GM12801 (cell line): ENCODE results near the gene CASKIN1.

Source experiments
- TF ChIP-seq, protein P1 (sequence below): IDR thresholded peaks from one replicate; pipeline ENCODE4 v1.5.1; 2011; ENCODE audit warnings: control low read depth; ENCODE audit not compliant: insufficient read length; ENCODE audit errors: extremely low read depth

CASKIN1 gene

DNA sequence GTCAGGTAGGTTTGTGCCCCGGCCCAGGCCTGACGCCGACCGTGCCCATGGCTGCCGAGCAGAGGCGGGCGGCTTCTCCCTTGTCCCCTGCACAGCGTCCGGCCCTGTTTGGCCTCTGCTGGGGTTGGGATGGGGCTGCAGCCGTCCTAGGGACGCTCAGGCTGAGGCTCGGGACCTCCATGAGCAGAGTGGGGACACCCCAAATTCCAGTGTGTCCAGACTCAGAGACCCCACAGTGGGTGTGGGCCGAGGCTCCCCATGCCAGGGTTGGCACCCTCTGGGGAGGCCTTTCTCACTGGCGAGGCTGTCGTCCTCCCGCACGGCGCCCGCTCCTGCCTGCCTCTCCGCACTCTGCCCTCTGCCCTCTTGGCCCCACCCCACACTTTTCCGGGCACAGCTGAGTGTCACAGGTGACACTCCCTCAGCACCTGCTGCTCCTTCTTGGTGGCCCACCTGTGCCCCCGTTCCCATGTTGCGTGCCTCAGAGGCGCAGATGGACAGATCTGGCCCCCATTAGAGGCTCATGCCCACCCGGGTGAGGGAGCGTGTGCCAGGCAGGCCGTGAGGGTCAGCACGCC is 24.7 kb downstream of the CASKIN1 start:
- TF ChIP-seq, protein P1, sequence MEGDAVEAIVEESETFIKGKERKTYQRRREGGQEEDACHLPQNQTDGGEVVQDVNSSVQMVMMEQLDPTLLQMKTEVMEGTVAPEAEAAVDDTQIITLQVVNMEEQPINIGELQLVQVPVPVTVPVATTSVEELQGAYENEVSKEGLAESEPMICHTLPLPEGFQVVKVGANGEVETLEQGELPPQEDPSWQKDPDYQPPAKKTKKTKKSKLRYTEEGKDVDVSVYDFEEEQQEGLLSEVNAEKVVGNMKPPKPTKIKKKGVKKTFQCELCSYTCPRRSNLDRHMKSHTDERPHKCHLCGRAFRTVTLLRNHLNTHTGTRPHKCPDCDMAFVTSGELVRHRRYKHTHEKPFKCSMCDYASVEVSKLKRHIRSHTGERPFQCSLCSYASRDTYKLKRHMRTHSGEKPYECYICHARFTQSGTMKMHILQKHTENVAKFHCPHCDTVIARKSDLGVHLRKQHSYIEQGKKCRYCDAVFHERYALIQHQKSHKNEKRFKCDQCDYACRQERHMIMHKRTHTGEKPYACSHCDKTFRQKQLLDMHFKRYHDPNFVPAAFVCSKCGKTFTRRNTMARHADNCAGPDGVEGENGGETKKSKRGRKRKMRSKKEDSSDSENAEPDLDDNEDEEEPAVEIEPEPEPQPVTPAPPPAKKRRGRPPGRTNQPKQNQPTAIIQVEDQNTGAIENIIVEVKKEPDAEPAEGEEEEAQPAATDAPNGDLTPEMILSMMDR = no peak

GRCh38 chr16:2170587-2171435 is 25.6 kb downstream of the CASKIN1 start:
- TF ChIP-seq, protein P1 = no peak

DNA sequence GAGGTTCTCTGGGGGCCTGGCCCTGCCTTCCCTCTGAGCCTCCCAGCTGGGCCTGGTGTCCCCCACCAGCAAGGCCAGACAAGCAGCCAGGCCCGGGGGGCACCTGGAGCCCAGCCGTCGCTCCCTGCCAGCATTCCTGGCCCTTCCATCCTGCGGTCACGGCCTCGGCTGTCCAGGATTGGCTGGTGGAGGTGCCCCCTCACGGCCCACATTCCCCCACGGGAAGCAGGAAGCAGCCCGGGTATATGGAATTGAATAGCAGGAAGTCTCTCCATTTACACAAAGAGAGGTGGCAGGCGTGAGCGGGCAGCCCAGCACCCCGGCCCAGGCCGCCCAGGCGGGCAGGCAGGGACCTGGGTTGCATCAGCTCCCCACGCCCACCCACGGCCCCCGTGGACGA is 26.3 kb downstream of the CASKIN1 start:
- TF ChIP-seq, protein P1 = no peak

- TF ChIP-seq, protein P1 = no peak
Observed at GRCh38 chr16:2167068-2167638, 29.3 kb downstream of the CASKIN1 start.

DNA sequence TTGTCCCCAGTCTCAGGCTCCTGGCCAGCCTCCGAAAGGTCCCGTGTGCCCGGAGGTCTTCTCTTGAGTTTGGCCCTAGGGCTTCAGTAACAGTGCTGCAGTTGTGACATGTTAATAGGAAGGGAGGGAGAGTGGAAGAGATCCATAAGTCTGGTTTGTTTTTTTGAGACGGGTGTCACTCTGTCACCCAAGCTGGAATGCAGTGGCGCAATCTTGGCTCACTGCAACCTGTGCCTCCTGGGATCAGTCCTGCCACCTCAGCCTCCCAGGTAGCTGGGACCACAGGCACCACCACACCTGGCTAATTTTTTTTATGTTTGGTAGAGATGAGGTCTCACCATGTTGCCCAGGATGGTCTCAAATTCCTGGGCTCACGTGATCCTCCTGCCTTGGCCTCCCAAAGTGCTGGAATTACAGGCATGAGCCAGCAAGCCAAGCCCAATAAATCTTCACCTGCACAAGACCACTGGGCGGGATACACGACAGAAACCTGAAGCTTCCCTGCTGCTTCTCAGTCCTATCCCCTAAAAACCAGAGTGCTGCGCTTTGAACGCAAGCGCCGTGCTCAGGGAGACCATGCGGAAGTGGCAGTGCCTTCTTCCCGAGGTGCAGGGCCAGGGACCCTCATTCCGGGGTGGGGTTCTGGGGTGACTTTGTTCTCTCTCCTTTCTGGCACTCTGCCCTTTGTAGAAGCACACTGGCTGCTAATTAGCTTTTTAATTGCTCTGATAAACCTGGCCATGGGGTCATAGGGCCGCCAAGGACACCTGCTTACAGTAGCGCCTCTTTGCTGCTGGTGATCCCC is 29.9 kb downstream of the CASKIN1 start:
- TF ChIP-seq, protein P1 = no peak

DNA sequence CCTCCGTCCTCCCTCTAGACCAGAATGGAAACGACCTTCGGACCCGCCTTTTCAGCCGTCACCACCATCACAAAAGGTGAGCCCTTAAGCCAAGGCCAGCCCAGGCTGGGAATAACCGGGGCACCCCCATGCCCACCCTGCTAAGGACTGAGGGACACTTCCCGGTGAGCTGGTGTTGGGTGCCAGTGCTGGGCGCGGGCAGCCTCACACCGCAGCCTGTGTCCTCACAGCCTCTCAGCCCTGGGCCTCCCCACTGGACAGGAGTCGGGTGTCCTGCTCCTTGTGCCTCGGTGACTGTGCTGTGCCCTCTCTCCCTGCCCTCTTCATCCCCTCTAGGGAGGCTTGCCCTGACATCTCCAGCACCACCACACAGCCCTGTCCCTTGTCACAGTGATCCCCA is 30.5 kb downstream of the CASKIN1 start:
- TF ChIP-seq, protein P1 = no peak

DNA sequence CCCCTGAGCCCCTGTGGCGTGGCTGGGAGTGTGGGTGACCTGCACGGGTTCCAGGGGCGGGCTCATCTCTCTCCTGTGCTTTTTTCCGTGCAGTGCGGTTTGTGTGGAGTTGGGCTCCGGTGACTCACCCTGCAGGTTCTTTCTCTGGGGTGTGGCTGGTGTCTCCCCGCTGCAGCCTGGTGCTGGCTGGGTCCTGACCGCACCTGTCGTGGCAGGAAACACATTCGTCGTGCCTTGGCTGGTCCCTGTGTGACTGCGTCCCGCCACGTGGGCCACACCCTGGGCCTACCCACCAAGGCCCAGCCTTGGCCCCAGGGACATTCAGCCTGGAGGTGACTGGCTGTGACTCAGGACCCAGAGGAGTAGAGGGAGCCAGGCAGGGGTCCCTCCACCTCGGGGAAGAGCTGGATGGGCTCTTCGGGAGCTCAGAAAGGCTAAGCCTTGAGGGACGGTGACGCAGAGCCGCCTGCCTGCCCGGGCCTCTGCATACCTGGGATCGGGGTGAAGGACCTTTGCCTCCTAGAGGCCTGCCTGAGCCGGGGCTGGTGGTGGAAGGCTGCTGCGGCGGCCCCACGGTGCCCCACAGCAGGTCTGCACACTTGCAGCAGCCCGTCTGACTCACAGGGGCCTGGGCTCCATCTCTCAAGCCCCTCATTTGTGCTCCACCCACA is 33.1 kb downstream of the CASKIN1 start:
- TF ChIP-seq, protein P1 = no peak
